Gastroesophageal sphincter (tissue), 4 donors: ENCODE data around the gene TMEM203. TPM values are rescaled to one million over a fixed set of nuclear protein-coding genes. Genes with fewer than 3 reads are reported as not detected.

Experiments
- ATAC-seq: fragments of 150-250 bp; one replicate; pipeline ENCODE4 v1.9.1; 2016; ENCODE audit warnings: mild to moderate bottlenecking, moderate library complexity
- H3K27ac ChIP-seq, 4 donors: fragments of 200-600 bp; sonication (generic) in 3 of 4; 1 replicate in 3 of 4; 2 replicates in 1 of 4; pipeline ENCODE4 v1.5.1; 2016 to 2019
- H3K27me3 ChIP-seq: fragments of 200-600 bp; sonication (generic); one replicate; pipeline ENCODE4 v1.5.1; 2019
- H3K36me3 ChIP-seq, 2 donors: fragments of 200-600 bp; sonication (generic); one replicate each; pipeline ENCODE4 v1.5.1; 2019; ENCODE audit warnings: control low read depth in 1 of 2
- H3K4me1 ChIP-seq, 3 donors: fragments of 200-600 bp; sonication (generic); 1 replicate in 2 of 3; 2 replicates in 1 of 3; pipeline ENCODE4 v1.5.1; 2016 to 2019; ENCODE audit warnings: control low read depth in 2 of 3
- H3K4me3 ChIP-seq, 2 donors: fragments of 200-600 bp; sonication (generic); one replicate each; pipeline ENCODE4 v1.5.1; 2019; ENCODE audit warnings: mild to moderate bottlenecking in 1 of 2, moderate library complexity in 1 of 2
- H3K9me3 ChIP-seq, 3 donors: fragments of 200-600 bp; sonication (generic); one replicate each; pipeline ENCODE4 v1.5.1; 2017 to 2019; ENCODE audit warnings: control low read depth in 2 of 3
- EP300 ChIP-seq: sonication (generic); formaldehyde crosslinking; IDR thresholded peaks from one replicate; pipeline ENCODE4 v1.6.1; 2017; ENCODE audit warnings: antibody characterized with exemption, mild to moderate bottlenecking
- POLR2A ChIP-seq, 2 donors: fragments of 450-650 bp; IDR thresholded peaks; one replicate each; pipeline ENCODE4 v1.6.1; 2017; ENCODE audit warnings: antibody characterized with exemption in 2 of 2, mild to moderate bottlenecking in 2 of 2, moderate library complexity in 1 of 2
- POLR2AphosphoS5 ChIP-seq: sonication (generic); formaldehyde crosslinking; IDR thresholded peaks from one replicate; pipeline ENCODE4 v1.6.1; 2017; ENCODE audit warnings: antibody characterized with exemption
- WGBS, 2 donors: methylation state at CpG; one replicate each; pipeline ENCODE4 v1.1.5; 2018; ENCODE audit warnings: low coverage in 1 of 2; 5-methylcytosine and 5-hydroxymethylcytosine counted together
- total RNA-seq, 4 donors: library from RNA; depleted of rRNA; stranded (reverse); fragments of >200 nt; gene quantifications; one replicate each; pipeline ENCODE4 v1.1.0, GENCODE V29; 2016
- TF ChIP-seq, protein P1 (sequence below), 4 experiments: fragments of 200-600 bp in 2 of 4; fragments of 450-650 bp in 2 of 4; sonication (generic) in 1 of 4; IDR thresholded peaks; one replicate each; pipeline ENCODE4 v1.5.1; 2017 to 2019; ENCODE audit warnings: antibody characterized with exemption in 4 of 4, mild to moderate bottlenecking in 2 of 4, moderate library complexity in 2 of 4

TMEM203 gene
- total RNA-seq, 4 donors from 2014 or later = 21.9 to 36.1 (median 29.1) TPM

- ATAC-seq = no peak
- no peak for TF ChIP-seq EP300
- TF ChIP-seq POLR2A (IDR thresholded peaks at IDR 0.05) = no peak
- TF ChIP-seq, protein P1, sequence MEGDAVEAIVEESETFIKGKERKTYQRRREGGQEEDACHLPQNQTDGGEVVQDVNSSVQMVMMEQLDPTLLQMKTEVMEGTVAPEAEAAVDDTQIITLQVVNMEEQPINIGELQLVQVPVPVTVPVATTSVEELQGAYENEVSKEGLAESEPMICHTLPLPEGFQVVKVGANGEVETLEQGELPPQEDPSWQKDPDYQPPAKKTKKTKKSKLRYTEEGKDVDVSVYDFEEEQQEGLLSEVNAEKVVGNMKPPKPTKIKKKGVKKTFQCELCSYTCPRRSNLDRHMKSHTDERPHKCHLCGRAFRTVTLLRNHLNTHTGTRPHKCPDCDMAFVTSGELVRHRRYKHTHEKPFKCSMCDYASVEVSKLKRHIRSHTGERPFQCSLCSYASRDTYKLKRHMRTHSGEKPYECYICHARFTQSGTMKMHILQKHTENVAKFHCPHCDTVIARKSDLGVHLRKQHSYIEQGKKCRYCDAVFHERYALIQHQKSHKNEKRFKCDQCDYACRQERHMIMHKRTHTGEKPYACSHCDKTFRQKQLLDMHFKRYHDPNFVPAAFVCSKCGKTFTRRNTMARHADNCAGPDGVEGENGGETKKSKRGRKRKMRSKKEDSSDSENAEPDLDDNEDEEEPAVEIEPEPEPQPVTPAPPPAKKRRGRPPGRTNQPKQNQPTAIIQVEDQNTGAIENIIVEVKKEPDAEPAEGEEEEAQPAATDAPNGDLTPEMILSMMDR (IDR thresholded peaks at IDR 0.05) = no peak
- Histone ChIP-seq H3K4me1 (peaks cover 0 to 17% (median 6%) of the 10 kb centered on the region in 3 donors), H3K27ac (no peak overlapping the region), H3K27me3 (peaks cover 56% of the 10 kb centered on the region), H3K4me3 (no peak overlapping the region), H3K36me3 (peaks cover 0 to 24% of the 10 kb centered on the region in 2 donors), H3K9me3 (no peaks in the 10 kb centered on the region)
- WGBS, 2 donors = 60% methylated on average over 1 to 2 of the region's 45 CpGs
Observed at GRCh38 chr9:137173796-137174664, 31.4 kb downstream of the TMEM203 start.

GRCh38 chr9:137172901-137173795, 32.3 kb downstream of the TMEM203 start:
- Histone ChIP-seq H3K9me3 (no peaks in the 10 kb centered on the region), H3K36me3 (peaks cover 0 to 15% of the 10 kb centered on the region in 2 donors), H3K27ac (no peak overlapping the region), H3K4me1 (peaks cover 3 to 26% (median 15%) of the 10 kb centered on the region in 3 donors), H3K27me3 (peaks cover 65% of the 10 kb centered on the region), H3K4me3 (no peak overlapping the region)
- no peak for TF ChIP-seq EP300
- TF ChIP-seq POLR2AphosphoS5 = no peak
- TF ChIP-seq, protein P1 (IDR thresholded peaks at IDR 0.05) = no peak
- no peak for TF ChIP-seq POLR2A (IDR thresholded peaks at IDR 0.05)
- no peak for ATAC-seq
- no CpG with 5 or more reads among the region's 21 CpGs for WGBS, 2 donors

DNA sequence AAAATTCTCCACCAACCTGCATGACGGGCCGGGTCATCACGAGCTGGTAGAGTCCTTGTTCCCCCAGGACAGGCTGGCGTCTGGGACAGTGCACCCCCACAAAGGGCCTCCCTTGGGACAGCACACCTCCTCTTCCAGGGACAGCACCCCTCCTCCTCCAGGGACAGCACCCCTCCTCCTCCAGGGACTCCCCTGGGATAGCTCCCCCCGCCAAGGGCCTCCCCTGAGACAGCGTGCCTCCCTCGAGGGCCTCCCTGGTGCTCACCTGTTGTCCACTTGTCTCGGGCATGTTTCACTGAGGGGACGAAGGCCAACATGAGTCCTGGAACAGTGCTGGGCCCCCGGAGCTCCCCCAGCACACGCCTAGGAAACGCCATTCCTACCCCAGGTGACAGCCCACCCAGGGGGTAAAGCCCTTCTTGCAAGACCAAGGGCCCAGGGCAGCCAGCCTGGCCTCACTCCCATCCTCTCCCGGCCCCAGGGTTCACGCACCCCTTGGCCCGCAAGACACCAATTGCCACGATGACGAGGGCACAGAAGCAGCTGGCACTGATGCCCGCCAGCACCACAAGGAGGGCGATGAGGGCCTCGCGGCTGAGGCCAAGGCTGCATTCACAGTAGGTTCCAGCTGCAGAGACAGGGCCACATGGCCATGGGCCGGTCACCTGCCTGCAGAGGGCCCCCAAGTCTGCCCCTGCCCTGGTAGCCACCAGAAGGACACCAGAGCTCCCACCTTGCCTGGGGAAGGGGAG, 34.1 kb downstream of the TMEM203 start:
- H3K27me3 ChIP-seq = peaks cover 83% of the 10 kb centered on the region
- H3K4me1 ChIP-seq = peaks cover 5 to 38% (median 25%) of the 10 kb centered on the region in 3 donors
- no peak for TF ChIP-seq POLR2A (IDR thresholded peaks at IDR 0.05)
- TF ChIP-seq, protein P1 (IDR thresholded peaks at IDR 0.05) = no peak
- no peak for TF ChIP-seq POLR2AphosphoS5
- TF ChIP-seq EP300 = no peak
- no peak overlapping the region for H3K27ac ChIP-seq
- WGBS, 2 donors = no CpG with 5 or more reads among the region's 22 CpGs
- ATAC-seq = no peak
- no peaks in the 10 kb centered on the region for H3K9me3 ChIP-seq
- no peak overlapping the region for H3K4me3 ChIP-seq
- H3K36me3 ChIP-seq = no peaks in the 10 kb centered on the region

- no peaks in the 10 kb centered on the region for H3K36me3 ChIP-seq
- peaks cover 5 to 38% (median 25%) of the 10 kb centered on the region in 3 donors for H3K4me1 ChIP-seq
- H3K4me3 ChIP-seq = no peak overlapping the region
- H3K9me3 ChIP-seq = no peaks in the 10 kb centered on the region
- WGBS, 2 donors = 0 to 40% methylated on average over 2 of the region's 14 CpGs
- no peak overlapping the region for H3K27ac ChIP-seq
- TF ChIP-seq EP300 (no peak), POLR2A (IDR thresholded peaks at IDR 0.05) (no peak), POLR2AphosphoS5 (no peak)
- TF ChIP-seq, protein P1 (IDR thresholded peaks at IDR 0.05) = no peak
- no peak for ATAC-seq
- peaks cover 90% of the 10 kb centered on the region for H3K27me3 ChIP-seq
Observed at GRCh38 chr9:137170486-137171148, 34.8 kb downstream of the TMEM203 start.
